Measurements from ENCODE around the gene MTMR3. TPM values are rescaled to one million over a fixed set of nuclear protein-coding genes. Genes with fewer than 3 reads are reported as not detected.

MTMR3 gene
- total RNA-seq, 2 experiments from 2014 or later: 17.6 to 22.2 TPM

GRCh38 chr22:30015846-30016245 is 132.9 kb downstream of the MTMR3 start:
- H4K20me1 ChIP-seq (ENCODE audit: insufficient read depth, low read length): no peaks in the 10 kb centered on the region
- CTCF ChIA-PET (ENCODE audit: unreplicated experiment): no interaction called here
- H2AFZ ChIP-seq (ENCODE audit: low read length): no peak overlapping the region
- H3K4me2 ChIP-seq (ENCODE audit: low read length): no peak overlapping the region
- no TSS peak for BruUV-seq (replicated peaks)
- peaks cover 35% of the 10 kb centered on the region; the same call in 1 of the 2 replicates for H3K36me3 ChIP-seq (ENCODE audit: insufficient read depth, low read length)
- H3K79me2 ChIP-seq (ENCODE audit: insufficient read depth, low read depth, low read length): no peaks in the 10 kb centered on the region
- no peak overlapping the region for H3K4me3 ChIP-seq (ENCODE audit: low read depth, low read length, poor library complexity, severe bottlenecking)
- no peak overlapping the region for H3K27ac ChIP-seq (ENCODE audit: low read depth, low read length, poor library complexity, severe bottlenecking)
- intact Hi-C loops (cut with micrococcal nuclease; ENCODE audit: unreplicated experiment): no loop called here
- TF ChIP-seq EZH2phosphoT487 (IDR thresholded peaks at IDR 0.05; ENCODE audit: borderline replicate concordance, low read depth, low read length): no peak
- TF ChIP-seq, protein P1, sequence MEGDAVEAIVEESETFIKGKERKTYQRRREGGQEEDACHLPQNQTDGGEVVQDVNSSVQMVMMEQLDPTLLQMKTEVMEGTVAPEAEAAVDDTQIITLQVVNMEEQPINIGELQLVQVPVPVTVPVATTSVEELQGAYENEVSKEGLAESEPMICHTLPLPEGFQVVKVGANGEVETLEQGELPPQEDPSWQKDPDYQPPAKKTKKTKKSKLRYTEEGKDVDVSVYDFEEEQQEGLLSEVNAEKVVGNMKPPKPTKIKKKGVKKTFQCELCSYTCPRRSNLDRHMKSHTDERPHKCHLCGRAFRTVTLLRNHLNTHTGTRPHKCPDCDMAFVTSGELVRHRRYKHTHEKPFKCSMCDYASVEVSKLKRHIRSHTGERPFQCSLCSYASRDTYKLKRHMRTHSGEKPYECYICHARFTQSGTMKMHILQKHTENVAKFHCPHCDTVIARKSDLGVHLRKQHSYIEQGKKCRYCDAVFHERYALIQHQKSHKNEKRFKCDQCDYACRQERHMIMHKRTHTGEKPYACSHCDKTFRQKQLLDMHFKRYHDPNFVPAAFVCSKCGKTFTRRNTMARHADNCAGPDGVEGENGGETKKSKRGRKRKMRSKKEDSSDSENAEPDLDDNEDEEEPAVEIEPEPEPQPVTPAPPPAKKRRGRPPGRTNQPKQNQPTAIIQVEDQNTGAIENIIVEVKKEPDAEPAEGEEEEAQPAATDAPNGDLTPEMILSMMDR (conservative IDR thresholded peaks at IDR 0.05; ENCODE audit: low read length): no peak
- POLR2A ChIA-PET: no interaction called here
- H3K9me3 ChIP-seq (ENCODE audit: low read length): no peaks in the 10 kb centered on the region
- H3K9me2 ChIP-seq (ENCODE audit: insufficient read depth, low read length): no peaks in the 10 kb centered on the region
- H3K4me1 ChIP-seq (ENCODE audit: insufficient read depth, low read length, poor library complexity, severe bottlenecking): no peaks in the 10 kb centered on the region
- no peak for DNase-seq (ENCODE audit: low spot score)

DNA sequence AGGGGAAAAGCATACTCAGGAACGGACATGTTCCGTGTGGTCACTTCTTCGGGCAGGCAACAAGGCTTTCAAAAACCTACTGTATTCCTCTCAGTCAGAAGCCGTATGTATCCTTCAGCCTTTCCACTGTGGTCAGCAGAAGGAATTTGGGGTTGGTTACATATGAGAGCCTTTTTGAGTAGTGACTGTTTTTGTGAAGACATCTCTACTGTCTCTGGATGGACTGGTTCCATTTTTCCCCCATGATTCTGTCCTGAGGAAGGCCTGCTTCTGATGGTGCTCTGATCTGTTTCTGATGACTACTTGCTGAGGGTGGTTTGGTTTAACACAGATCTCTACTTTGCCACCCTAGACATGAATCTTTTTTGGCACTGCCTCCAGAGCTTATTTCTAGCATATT is 133.6 kb downstream of the MTMR3 start:
- Histone ChIP-seq H4K20me1 (ENCODE audit: insufficient read depth, low read length) (no peaks in the 10 kb centered on the region), H3K9me3 (ENCODE audit: low read length) (no peaks in the 10 kb centered on the region), H3K4me3 (ENCODE audit: low read depth, low read length, poor library complexity, severe bottlenecking) (no peak overlapping the region), H3K9me2 (ENCODE audit: insufficient read depth, low read length) (no peaks in the 10 kb centered on the region), H3K27ac (ENCODE audit: low read depth, low read length, poor library complexity, severe bottlenecking) (no peak overlapping the region), H2AFZ (ENCODE audit: low read length) (no peak overlapping the region), H3K79me2 (ENCODE audit: insufficient read depth, low read depth, low read length) (no peaks in the 10 kb centered on the region), H3K36me3 (ENCODE audit: insufficient read depth, low read length) (peaks cover 35% of the 10 kb centered on the region; the same call in 1 of the 2 replicates), H3K4me1 (ENCODE audit: insufficient read depth, low read length, poor library complexity, severe bottlenecking) (no peaks in the 10 kb centered on the region), H3K4me2 (ENCODE audit: low read length) (no peak overlapping the region)
- no peak for TF ChIP-seq EZH2phosphoT487 (IDR thresholded peaks at IDR 0.05; ENCODE audit: borderline replicate concordance, low read depth, low read length)
- TF ChIP-seq, protein P1 (conservative IDR thresholded peaks at IDR 0.05; ENCODE audit: low read length): no peak
- DNase-seq (ENCODE audit: low spot score): no peak
- ChIA-PET CTCF (ENCODE audit: unreplicated experiment) (no interaction called here), POLR2A (no interaction called here)
- intact Hi-C loops (cut with micrococcal nuclease; ENCODE audit: unreplicated experiment): no loop called here
- BruUV-seq (replicated peaks): no TSS peak

GRCh38 chr22:30017375-30018223 is 134.6 kb downstream of the MTMR3 start:
- ChIA-PET POLR2A (no interaction called here), CTCF (ENCODE audit: unreplicated experiment) (no interaction called here)
- Histone ChIP-seq H3K36me3 (ENCODE audit: insufficient read depth, low read length) (peaks cover 35% of the 10 kb centered on the region; the same call in 1 of the 2 replicates), H2AFZ (ENCODE audit: low read length) (no peak overlapping the region), H4K20me1 (ENCODE audit: insufficient read depth, low read length) (no peaks in the 10 kb centered on the region), H3K4me2 (ENCODE audit: low read length) (no peak overlapping the region), H3K79me2 (ENCODE audit: insufficient read depth, low read depth, low read length) (no peaks in the 10 kb centered on the region), H3K9me3 (ENCODE audit: low read length) (no peaks in the 10 kb centered on the region), H3K27ac (ENCODE audit: low read depth, low read length, poor library complexity, severe bottlenecking) (no peak overlapping the region), H3K9me2 (ENCODE audit: insufficient read depth, low read length) (no peaks in the 10 kb centered on the region), H3K4me3 (ENCODE audit: low read depth, low read length, poor library complexity, severe bottlenecking) (no peak overlapping the region), H3K4me1 (ENCODE audit: insufficient read depth, low read length, poor library complexity, severe bottlenecking) (no peaks in the 10 kb centered on the region)
- BruUV-seq (replicated peaks): no TSS peak
- DNase-seq (ENCODE audit: low spot score): no peak
- TF ChIP-seq, protein P1 (conservative IDR thresholded peaks at IDR 0.05; ENCODE audit: low read length): no peak
- TF ChIP-seq EZH2phosphoT487 (IDR thresholded peaks at IDR 0.05; ENCODE audit: borderline replicate concordance, low read depth, low read length): no peak
- intact Hi-C loops (cut with micrococcal nuclease; ENCODE audit: unreplicated experiment): no loop called here

All from OCI-LY7 (cell line).